GM10266 (cell line): ENCODE measurements around the gene PLCL2.

ENCODE experiments used
- DNase-seq: peaks from one replicate; pipeline ENCODE4 v3.0.0; 2012; ENCODE audit errors: extremely low spot score
- TF ChIP-seq, protein P1 (sequence below): IDR thresholded peaks from 2 replicates; pipeline ENCODE4 v1.5.1; 2012; ENCODE audit warnings: mild to moderate bottlenecking, low read depth; ENCODE audit not compliant: control insufficient read depth, insufficient read depth; ENCODE audit errors: missing control alignments

Gene PLCL2

DNA sequence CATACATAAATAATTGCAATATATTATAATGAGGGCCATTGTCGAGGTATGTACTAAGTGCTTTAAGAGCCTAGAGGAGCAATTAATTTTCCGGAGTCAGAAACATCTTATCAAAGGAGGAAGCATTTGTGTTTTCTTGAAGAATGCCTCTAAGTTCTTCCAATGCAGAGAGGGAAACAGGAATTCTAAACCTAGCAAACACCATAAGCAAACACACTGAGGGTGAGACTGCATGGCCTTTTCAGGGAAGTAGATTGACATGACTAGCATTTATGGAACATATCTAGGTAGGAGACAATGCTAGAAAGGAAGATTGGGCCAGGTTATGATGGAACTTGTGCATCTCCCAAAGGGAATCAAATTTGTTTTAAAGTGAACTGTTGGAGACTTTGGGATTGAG lies 7.2 kb upstream of the PLCL2 start:
- TF ChIP-seq, protein P1, sequence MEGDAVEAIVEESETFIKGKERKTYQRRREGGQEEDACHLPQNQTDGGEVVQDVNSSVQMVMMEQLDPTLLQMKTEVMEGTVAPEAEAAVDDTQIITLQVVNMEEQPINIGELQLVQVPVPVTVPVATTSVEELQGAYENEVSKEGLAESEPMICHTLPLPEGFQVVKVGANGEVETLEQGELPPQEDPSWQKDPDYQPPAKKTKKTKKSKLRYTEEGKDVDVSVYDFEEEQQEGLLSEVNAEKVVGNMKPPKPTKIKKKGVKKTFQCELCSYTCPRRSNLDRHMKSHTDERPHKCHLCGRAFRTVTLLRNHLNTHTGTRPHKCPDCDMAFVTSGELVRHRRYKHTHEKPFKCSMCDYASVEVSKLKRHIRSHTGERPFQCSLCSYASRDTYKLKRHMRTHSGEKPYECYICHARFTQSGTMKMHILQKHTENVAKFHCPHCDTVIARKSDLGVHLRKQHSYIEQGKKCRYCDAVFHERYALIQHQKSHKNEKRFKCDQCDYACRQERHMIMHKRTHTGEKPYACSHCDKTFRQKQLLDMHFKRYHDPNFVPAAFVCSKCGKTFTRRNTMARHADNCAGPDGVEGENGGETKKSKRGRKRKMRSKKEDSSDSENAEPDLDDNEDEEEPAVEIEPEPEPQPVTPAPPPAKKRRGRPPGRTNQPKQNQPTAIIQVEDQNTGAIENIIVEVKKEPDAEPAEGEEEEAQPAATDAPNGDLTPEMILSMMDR: no peak
- DNase-seq: no peak

DNA sequence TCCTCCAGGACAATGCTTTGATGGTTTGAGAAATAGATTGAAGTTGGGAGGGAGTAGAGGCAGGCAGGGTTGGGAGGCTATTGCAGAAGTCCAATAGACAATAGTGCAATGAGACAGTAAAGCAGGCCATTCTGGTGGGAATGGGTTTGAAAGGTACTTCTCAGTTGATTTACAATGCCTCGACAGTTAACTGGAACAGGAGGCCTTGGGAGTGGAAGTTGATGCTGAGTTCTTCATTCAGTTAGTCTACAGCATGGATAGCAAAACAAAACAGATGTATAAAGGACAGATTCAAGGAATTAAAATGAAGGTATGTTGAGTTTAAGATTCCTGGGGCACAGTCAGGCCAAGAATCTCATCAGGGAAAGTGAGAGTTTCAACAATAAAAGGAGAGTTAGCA lies 6.8 kb upstream of the PLCL2 start:
- no peak for DNase-seq
- TF ChIP-seq, protein P1: no peak

DNA sequence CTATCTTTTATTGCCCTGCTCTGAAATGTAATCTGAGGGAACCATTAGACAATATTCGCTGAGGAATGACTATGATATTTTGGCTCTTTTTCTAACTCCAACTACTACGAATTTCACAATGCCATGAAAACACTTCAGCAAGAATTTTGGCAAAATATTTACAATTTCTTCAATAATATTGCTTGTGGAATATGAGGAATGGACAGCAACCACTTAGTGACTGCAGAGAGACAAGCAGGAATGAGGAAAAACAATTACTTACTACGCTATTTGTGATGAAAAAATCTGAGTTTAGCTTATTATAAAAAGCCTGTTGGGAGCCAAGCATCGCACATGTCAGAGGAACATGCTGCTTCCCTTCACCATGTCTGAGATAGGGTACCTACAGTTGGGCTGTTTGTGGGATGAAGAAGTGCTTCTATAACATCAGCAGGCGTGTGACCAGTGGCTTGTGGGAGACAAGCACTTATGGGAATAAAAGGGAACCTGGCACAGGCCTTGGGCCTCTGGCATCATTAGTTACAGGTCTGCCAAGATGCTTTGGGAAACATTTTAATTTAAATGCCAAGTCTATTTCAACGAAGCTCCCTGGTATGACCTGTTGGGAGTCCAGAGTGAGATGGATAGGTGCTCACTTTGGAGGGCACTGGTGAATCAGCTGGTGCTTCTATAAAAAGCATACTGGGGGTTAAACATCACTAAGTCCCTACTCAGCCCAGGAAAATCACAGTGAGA lies 2.7 kb upstream of the PLCL2 start:
- no peak for DNase-seq

DNA sequence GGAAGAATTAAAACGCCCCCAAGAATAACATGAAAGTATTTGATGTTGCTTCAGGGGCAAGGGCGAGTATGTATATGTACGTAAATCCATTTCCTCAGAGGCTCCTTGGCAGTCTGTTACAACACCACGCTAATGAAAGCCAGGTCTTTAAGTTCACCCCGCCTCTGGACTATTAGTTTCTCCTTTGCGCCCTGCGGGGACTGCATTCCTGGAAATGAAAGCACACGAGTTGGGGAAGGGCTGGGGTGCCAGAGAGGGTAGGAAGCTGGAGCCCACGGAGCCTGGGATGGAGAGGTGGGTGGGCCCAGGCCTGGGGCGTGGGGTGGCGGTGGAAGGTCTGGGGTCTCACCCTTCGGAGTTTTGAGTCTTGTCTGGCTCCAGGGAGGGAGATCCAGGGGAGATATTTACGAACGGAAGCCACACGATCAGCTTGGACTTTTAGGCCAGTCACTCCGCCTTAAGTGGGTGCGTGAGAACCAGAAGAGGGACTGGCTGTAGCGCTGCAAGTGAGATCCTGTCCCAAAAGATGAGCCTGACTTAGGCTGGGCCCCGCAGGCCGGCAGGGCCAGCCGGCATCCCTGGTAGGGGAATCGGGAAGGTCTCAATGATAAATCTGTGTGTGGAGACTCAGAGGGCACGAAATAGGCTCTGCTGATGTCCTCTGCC lies 1.6 kb upstream of the PLCL2 start:
- DNase-seq: no peak
- TF ChIP-seq, protein P1: no peak

More for the DNA sequence above, 2.7 kb upstream of the PLCL2 start:
- TF ChIP-seq, protein P1: no peak

DNA sequence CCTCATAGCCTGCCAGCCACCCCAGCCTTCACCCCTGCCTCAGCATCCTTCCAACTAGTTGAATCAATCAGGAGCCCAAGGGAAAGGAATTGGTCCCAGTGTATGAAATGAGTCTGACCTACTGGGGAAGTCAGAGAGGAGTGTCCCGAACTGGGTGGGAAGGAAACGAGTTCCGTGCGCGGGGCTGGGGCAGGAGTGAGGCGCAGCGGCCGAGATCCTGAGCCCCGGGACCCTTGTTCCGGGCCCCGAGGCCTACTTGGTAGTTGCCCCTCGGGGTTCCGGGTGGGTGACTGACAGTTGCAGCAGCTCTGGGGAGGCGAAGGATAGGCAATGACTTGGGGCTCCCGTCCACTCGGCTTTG lies 1.1 kb upstream of the PLCL2 start:
- no peak for DNase-seq
- TF ChIP-seq, protein P1: no peak

DNA sequence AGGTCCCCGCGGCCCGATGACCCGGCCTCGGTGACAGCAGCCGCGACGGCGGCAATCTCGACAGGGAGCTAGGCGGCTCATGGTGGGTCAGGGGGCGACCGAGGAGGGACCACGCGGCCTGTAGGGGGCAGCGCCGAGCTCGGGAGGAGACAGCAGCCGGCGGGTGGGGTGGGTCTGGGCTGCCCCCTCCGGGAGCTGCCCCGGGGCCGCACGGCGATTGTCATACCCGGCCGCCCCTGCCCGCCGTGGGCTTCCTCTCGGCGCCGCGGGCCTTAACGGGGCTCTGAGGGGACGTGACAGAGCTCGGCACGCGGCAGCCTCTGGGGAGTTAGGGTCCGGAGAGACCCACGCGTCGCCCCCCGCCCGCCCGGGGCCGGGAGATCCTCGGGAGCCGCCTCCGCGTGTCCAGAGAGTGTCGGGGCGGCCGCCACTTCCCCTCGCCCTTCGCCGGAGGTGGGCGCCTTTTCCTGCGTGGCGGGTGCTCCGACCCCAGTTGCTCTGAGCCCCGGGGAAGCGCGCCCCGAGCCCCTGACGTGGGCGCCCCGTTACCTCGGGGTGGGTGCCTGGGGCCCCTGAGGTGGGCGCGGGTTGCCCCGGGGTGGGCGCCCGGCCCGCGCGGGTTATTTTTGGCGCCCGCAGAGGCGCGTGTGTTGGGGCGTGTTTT lies 539 bp upstream of the PLCL2 start:
- DNase-seq: peak; percentile 89
- TF ChIP-seq, protein P1: peak; percentile 79
